ENCODE data around the gene ARHGAP23.

GRCh38 chr17:38427160-38427949 is 909 bp upstream of the ARHGAP23 start:
- TF ChIP-seq, protein P1, sequence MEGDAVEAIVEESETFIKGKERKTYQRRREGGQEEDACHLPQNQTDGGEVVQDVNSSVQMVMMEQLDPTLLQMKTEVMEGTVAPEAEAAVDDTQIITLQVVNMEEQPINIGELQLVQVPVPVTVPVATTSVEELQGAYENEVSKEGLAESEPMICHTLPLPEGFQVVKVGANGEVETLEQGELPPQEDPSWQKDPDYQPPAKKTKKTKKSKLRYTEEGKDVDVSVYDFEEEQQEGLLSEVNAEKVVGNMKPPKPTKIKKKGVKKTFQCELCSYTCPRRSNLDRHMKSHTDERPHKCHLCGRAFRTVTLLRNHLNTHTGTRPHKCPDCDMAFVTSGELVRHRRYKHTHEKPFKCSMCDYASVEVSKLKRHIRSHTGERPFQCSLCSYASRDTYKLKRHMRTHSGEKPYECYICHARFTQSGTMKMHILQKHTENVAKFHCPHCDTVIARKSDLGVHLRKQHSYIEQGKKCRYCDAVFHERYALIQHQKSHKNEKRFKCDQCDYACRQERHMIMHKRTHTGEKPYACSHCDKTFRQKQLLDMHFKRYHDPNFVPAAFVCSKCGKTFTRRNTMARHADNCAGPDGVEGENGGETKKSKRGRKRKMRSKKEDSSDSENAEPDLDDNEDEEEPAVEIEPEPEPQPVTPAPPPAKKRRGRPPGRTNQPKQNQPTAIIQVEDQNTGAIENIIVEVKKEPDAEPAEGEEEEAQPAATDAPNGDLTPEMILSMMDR (IDR thresholded peaks at IDR 0.05; ENCODE audit: extremely low read depth in 1 of 2, insufficient read depth in 1 of 2, low read depth in 1 of 2, low read length in 2 of 2): no peak
- TF ChIP-seq POLR2A (IDR thresholded peaks at IDR 0.05; ENCODE audit: low read depth, low read length) (no peak), EZH2 (IDR thresholded peaks at IDR 0.05; ENCODE audit: borderline replicate concordance, low read depth, low read length, severe bottlenecking) (no peak)
